IPS DF 6.9 (cell line): ENCODE results near the gene MYRF.

Source experiments
- DNase-seq: peaks from one replicate; pipeline ENCODE4 v3.0.0-alpha.2; 2013; ENCODE audit warnings: low read depth, low spot score
- H3K27ac ChIP-seq: one replicate; pipeline ENCODE4 v1.5.1; 2013; ENCODE audit warnings: low read length, control low read depth
- H3K27me3 ChIP-seq: 2 replicates; pipeline ENCODE4 v1.6.1; 2013; ENCODE audit warnings: mild to moderate bottlenecking, low read length; ENCODE audit not compliant: control insufficient read depth, insufficient read depth
- H3K36me3 ChIP-seq: 2 replicates; pipeline ENCODE4 v1.6.1; 2013; ENCODE audit warnings: low read length; ENCODE audit not compliant: control insufficient read depth, insufficient read depth
- H3K4me1 ChIP-seq: 2 replicates; pipeline ENCODE4 v1.6.1; 2013; ENCODE audit warnings: low read length; ENCODE audit not compliant: control insufficient read depth, insufficient read depth
- H3K4me3 ChIP-seq: 2 replicates; pipeline ENCODE4 v1.5.1; 2013; ENCODE audit warnings: mild to moderate bottlenecking, low read length
- H3K9me3 ChIP-seq: 2 replicates; pipeline ENCODE4 v1.6.1; 2013; ENCODE audit warnings: low read length, inconsistent platforms; ENCODE audit not compliant: control insufficient read depth, insufficient read depth
- WGBS: extraction: QIAGEN DNeasy Blood & Tissue Kit; methylation state at CpG from one replicate; pipeline ENCODE4 v1.1.7; 2013; ENCODE audit warnings: mixed read lengths, missing lambda C conversion rate; ENCODE audit not compliant: insufficient read length, insufficient coverage; 5-methylcytosine and 5-hydroxymethylcytosine counted together

MYRF gene

DNA sequence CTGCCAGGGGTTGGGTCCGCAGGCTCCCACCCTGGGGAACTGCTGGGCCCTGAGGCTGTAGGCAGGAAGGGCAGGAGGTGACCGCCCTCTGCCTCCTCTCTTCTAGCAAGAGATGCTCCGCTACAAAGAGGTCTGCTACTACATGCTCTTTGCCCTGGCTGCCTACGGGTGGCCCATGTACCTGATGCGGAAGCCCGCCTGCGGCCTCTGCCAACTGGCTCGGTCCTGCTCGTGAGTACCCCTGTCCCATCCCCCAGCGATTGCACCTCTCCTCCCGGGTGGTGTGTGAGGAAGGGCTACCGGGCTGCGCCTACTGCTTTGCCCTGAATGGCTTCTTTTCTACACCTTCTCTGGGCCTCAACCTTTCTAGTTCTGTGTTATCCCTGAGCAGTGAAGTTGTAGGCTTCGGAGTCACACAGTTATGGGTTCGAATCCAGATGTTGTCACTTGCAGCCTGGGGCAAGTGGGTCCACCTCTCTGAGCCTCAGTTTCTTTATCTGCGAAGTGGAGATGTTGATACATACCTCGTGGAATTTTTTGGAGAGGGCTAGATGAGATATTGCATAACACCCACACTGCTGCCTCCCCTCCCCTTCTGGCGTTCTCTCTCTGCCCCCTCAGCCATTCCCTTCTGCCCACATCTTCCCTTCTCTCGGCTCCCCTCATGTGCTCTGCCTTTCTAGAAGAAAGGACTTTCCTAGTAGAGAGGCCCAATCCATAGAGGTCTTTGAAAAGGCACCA lies 21.1 kb upstream of the MYRF start:
- Histone ChIP-seq H3K27me3 (no peaks in the 10 kb centered on the region), H3K4me1 (no peaks in the 10 kb centered on the region; the same call in 1 of the 2 replicates), H3K36me3 (peaks cover 19% of the 10 kb centered on the region), H3K27ac (no peak overlapping the region), H3K9me3 (no peaks in the 10 kb centered on the region), H3K4me3 (no peak overlapping the region)
- no peak for DNase-seq
- no CpG with 5 or more reads among the region's 19 CpGs for WGBS

GRCh38 chr11:61731952-61732675 lies 20.3 kb upstream of the MYRF start:
- no peaks in the 10 kb centered on the region for H3K9me3 ChIP-seq
- H3K4me1 ChIP-seq: no peaks in the 10 kb centered on the region; the same call in 1 of the 2 replicates
- DNase-seq: no peak
- no peaks in the 10 kb centered on the region for H3K27me3 ChIP-seq
- no peak overlapping the region for H3K27ac ChIP-seq
- WGBS: no CpG with 5 or more reads among the region's 8 CpGs
- peaks cover 17% of the 10 kb centered on the region; the same call in 1 of the 2 replicates for H3K36me3 ChIP-seq
- no peak overlapping the region for H3K4me3 ChIP-seq

DNA sequence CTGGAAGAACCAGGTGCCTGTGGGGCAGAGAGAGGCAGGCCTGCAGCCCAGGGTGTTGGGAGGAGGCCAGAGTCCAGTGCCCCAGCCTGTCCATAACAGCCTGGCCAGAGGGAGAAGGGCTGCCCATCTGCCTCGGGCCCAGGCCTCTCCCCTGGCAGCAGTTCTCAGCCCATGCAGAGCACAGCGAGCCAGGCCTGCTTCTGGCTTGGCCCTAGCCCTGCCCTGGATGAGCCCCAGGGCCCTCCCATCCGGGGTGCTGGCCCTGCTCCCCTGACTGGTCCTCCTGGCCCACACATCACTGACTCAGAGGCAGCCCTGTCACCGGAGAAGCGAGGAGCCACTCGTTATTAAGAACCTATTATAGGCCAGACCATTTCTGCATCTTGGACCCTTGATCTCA lies 19.7 kb upstream of the MYRF start:
- Histone ChIP-seq H3K4me1 (no peaks in the 10 kb centered on the region; the same call in 1 of the 2 replicates), H3K36me3 (peaks cover 17% of the 10 kb centered on the region; the same call in 1 of the 2 replicates), H3K4me3 (no peak overlapping the region), H3K27ac (no peak overlapping the region), H3K9me3 (no peaks in the 10 kb centered on the region), H3K27me3 (no peaks in the 10 kb centered on the region)
- DNase-seq: no peak
- no CpG with 5 or more reads among the region's 6 CpGs for WGBS

GRCh38 chr11:61733120-61733978 lies 19.1 kb upstream of the MYRF start:
- H3K9me3 ChIP-seq: no peaks in the 10 kb centered on the region
- WGBS: no CpG with 5 or more reads among the region's 13 CpGs
- no peaks in the 10 kb centered on the region for H3K27me3 ChIP-seq
- H3K4me1 ChIP-seq: no peaks in the 10 kb centered on the region
- H3K27ac ChIP-seq: no peak overlapping the region
- peaks cover 17% of the 10 kb centered on the region; the same call in 1 of the 2 replicates for H3K36me3 ChIP-seq
- H3K4me3 ChIP-seq: no peak overlapping the region
- no peak for DNase-seq

- H3K27me3 ChIP-seq: no peaks in the 10 kb centered on the region
- no peak overlapping the region for H3K27ac ChIP-seq
- no peak overlapping the region for H3K4me3 ChIP-seq
- no peaks in the 10 kb centered on the region for H3K9me3 ChIP-seq
- H3K4me1 ChIP-seq: no peaks in the 10 kb centered on the region
- peaks cover 12% of the 10 kb centered on the region for H3K36me3 ChIP-seq
- no peak for DNase-seq
- WGBS: no CpG with 5 or more reads among the region's 14 CpGs
Measured at GRCh38 chr11:61734767-61735166, 17.7 kb upstream of the MYRF start.

GRCh38 chr11:61735391-61735790 lies 17.0 kb upstream of the MYRF start:
- Histone ChIP-seq H3K4me1 (no peaks in the 10 kb centered on the region), H3K27me3 (no peaks in the 10 kb centered on the region), H3K27ac (no peak overlapping the region), H3K4me3 (no peak overlapping the region), H3K9me3 (no peaks in the 10 kb centered on the region), H3K36me3 (peaks cover 13% of the 10 kb centered on the region)
- WGBS: no CpG with 5 or more reads among the region's 17 CpGs
- no peak for DNase-seq

GRCh38 chr11:61736310-61736709 lies 16.1 kb upstream of the MYRF start:
- no peak overlapping the region for H3K27ac ChIP-seq
- no peaks in the 10 kb centered on the region for H3K4me1 ChIP-seq
- peaks cover 19% of the 10 kb centered on the region for H3K36me3 ChIP-seq
- no peaks in the 10 kb centered on the region for H3K9me3 ChIP-seq
- H3K27me3 ChIP-seq: no peaks in the 10 kb centered on the region
- no peak for DNase-seq
- H3K4me3 ChIP-seq: no peak overlapping the region
- no CpG with 5 or more reads among the region's 5 CpGs for WGBS

GRCh38 chr11:61737131-61737530 lies 15.3 kb upstream of the MYRF start:
- peaks cover 19% of the 10 kb centered on the region for H3K36me3 ChIP-seq
- H3K9me3 ChIP-seq: no peaks in the 10 kb centered on the region
- no peak overlapping the region for H3K27ac ChIP-seq
- H3K4me1 ChIP-seq: no peaks in the 10 kb centered on the region
- no peaks in the 10 kb centered on the region for H3K27me3 ChIP-seq
- no peak for DNase-seq
- H3K4me3 ChIP-seq: no peak overlapping the region
- no CpG with 5 or more reads among the region's 12 CpGs for WGBS

DNA sequence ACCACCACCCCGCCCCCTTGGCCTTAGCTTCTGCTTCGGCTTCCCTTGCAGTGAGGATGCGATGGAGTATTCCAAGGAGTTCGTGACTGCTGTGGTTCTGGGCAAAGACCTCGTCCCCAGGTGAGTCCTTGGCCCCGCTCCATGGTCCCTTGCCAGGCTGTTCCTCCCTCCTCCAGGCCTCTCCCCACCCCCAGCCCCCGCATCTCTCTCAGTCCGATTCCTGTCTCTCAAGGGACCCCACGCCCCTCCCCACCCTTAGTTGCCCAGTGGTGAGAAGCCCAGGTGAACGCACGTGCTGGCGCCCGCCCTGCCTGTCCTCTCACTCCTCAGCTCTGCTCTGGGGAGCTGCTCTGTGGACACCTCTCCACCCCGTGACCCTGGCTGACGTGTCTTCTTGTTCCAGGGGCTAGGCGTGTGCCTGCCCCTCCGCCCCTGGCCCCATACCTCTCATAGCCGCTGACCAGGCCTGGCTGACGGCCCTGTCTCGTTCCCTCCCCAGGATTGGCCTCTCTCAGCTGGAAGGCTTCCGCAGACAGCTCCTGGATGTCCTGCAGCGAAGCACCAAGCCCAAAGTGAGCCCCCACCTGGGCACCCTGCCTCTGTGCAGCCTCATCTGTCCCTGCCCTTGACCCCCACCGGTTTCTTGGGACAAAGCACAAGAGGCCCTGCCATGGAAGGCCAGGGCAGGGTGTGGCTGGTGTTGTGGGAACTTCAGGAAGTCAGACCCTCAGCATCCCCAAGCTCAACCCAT lies 14.6 kb upstream of the MYRF start:
- H3K27ac ChIP-seq: no peak overlapping the region
- H3K4me1 ChIP-seq: no peaks in the 10 kb centered on the region
- no peaks in the 10 kb centered on the region for H3K9me3 ChIP-seq
- no peaks in the 10 kb centered on the region for H3K27me3 ChIP-seq
- no CpG with 5 or more reads among the region's 23 CpGs for WGBS
- H3K36me3 ChIP-seq: peaks cover 19% of the 10 kb centered on the region
- H3K4me3 ChIP-seq: no peak overlapping the region
- DNase-seq: no peak

DNA sequence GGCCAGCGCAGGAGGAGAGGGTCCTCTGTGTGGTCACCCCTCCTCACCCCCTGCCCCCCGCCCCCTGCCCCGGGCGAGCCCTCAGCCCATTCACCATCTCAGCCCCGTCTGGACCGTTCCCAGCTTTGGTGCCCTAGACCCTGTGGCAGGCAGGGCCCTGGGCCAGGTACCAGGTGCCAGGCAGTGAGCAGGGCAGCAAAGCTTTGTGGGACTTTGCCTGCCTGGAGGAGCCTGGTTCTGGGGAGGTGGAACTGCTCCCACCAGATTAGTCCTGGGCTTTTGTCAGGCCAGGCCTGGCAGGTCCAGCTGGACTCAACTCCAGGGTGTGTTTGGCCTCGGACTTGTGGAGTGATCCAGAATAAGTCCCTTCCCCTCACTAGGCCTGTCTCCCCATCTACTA lies 13.7 kb upstream of the MYRF start:
- Histone ChIP-seq H3K9me3 (no peaks in the 10 kb centered on the region), H3K27me3 (no peaks in the 10 kb centered on the region), H3K4me1 (no peaks in the 10 kb centered on the region), H3K27ac (no peak overlapping the region), H3K36me3 (peaks cover 19% of the 10 kb centered on the region), H3K4me3 (no peak overlapping the region)
- no peak for DNase-seq
- WGBS: no CpG with 5 or more reads among the region's 7 CpGs
